Kidney epithelial cell (primary cell): ENCODE measurements around the gene SCGB1D1. TPM values are rescaled to one million over a fixed set of nuclear protein-coding genes. Genes with fewer than 3 reads are reported as not detected.

Source experiments
- DNase-seq: peaks from one replicate; pipeline ENCODE4 v3.0.0-alpha.2; 2010; ENCODE audit warnings: low read depth
- H3K27me3 ChIP-seq: 2 replicates; pipeline ENCODE4 v1.6.0; 2011; ENCODE audit warnings: low read length; ENCODE audit not compliant: control insufficient read depth, insufficient read depth
- H3K36me3 ChIP-seq: 2 replicates; pipeline ENCODE4 v1.5.1; 2011; ENCODE audit warnings: low read length; ENCODE audit not compliant: control insufficient read depth, insufficient read depth
- H3K4me3 ChIP-seq: 2 replicates; pipeline ENCODE4 v1.5.1; 2011; ENCODE audit warnings: low read depth, mild to moderate bottlenecking, control low read depth, low read length
- CTCF ChIP-seq: IDR thresholded peaks from 2 replicates; pipeline ENCODE4 v1.5.1; 2011; ENCODE audit warnings: mild to moderate bottlenecking, moderate library complexity, low read length, control low read depth, inconsistent platforms; ENCODE audit not compliant: insufficient read depth, poor library complexity, severe bottlenecking
- total RNA-seq: library from RNA; depleted of rRNA; stranded (reverse); fragments of >200 nt; gene quantifications from 2 replicates; pipeline ENCODE4 v1.2.3, GENCODE V29; 2015

SCGB1D1 gene
- total RNA-seq, 1 donor from 2014 or later, result not detected

- Histone ChIP-seq H3K36me3 (peaks cover 7% of the 10 kb centered on the region), H3K27me3 (no peaks in the 10 kb centered on the region), H3K4me3 (no peak overlapping the region)
- no peak for DNase-seq
- no peak for TF ChIP-seq CTCF
Measured at GRCh38 chr11:62148271-62148980, 41.6 kb upstream of the SCGB1D1 start.

GRCh38 chr11:62149986-62150886 lies 39.8 kb upstream of the SCGB1D1 start:
- Histone ChIP-seq H3K36me3 (peaks cover 7% of the 10 kb centered on the region), H3K27me3 (no peaks in the 10 kb centered on the region), H3K4me3 (no peak overlapping the region)
- no peak for DNase-seq
- no peak for TF ChIP-seq CTCF

- no peak overlapping the region for H3K4me3 ChIP-seq
- no peak for DNase-seq
- peaks cover 7% of the 10 kb centered on the region for H3K36me3 ChIP-seq
- H3K27me3 ChIP-seq, result no peaks in the 10 kb centered on the region
- TF ChIP-seq CTCF, result no peak
Measured at GRCh38 chr11:62150887-62151736, 38.9 kb upstream of the SCGB1D1 start.

GRCh38 chr11:62151737-62152102 lies 38.3 kb upstream of the SCGB1D1 start:
- no peak for TF ChIP-seq CTCF
- no peak for DNase-seq
- Histone ChIP-seq H3K36me3 (peaks cover 5% of the 10 kb centered on the region), H3K4me3 (no peak overlapping the region), H3K27me3 (no peaks in the 10 kb centered on the region)

- DNase-seq, result no peak
- Histone ChIP-seq H3K36me3 (peaks cover 4% of the 10 kb centered on the region), H3K4me3 (no peak overlapping the region), H3K27me3 (no peaks in the 10 kb centered on the region)
- TF ChIP-seq CTCF, result no peak
Measured at GRCh38 chr11:62152245-62153086, 37.5 kb upstream of the SCGB1D1 start.
